PC-9 (cell line): ENCODE measurements around the gene HEATR5A.

Experiments used
- CTCF ChIP-seq: fragments of 200-600 bp; sonication (generic); conservative IDR thresholded peaks from 2 replicates; pipeline ENCODE4 v1.6.1; 2017; ENCODE audit warnings: mixed run types, antibody characterized with exemption, mild to moderate bottlenecking, moderate library complexity
- EZH2 ChIP-seq: fragments of 200-600 bp; sonication (generic); IDR thresholded peaks from 2 replicates; pipeline ENCODE4 v1.8.0; 2017; ENCODE audit warnings: antibody characterized with exemption, low read depth

- no peak for TF ChIP-seq CTCF
- no peak for TF ChIP-seq EZH2
Measured at GRCh38 chr14:31445703-31446102, 25.4 kb upstream of the HEATR5A start.
